T-helper 22 cell (primary cell): ENCODE results near the gene PRKAR1A.
"Not testable (repeated sequence)": the region's sequence is repeated elsewhere in the genome, so short reads cannot be mapped to it uniquely, and the experiment has no call there.

Experiments used
- DNase-seq: peaks from one replicate; pipeline ENCODE4 v3.0.0-alpha.2; 2020; ENCODE audit warnings: low read depth

Gene PRKAR1A

GRCh38 chr17:68512247-68512959, at the start of gene PRKAR1A:
TSS of gene PRKAR1A (plus strand) at chr17:68512430. CDS start at chr17:68515400, 2,970 bp downstream.
- peak; percentile 90 for DNase-seq

- DNase-seq, result no peak
Observed at GRCh38 chr17:68463211-68464019, 48.8 kb upstream of the PRKAR1A start.

GRCh38 chr17:68468334-68468733, 43.9 kb upstream of the PRKAR1A start:
- DNase-seq, result no peak

GRCh38 chr17:68468788-68469187, 43.4 kb upstream of the PRKAR1A start:
- no peak for DNase-seq

- DNase-seq, result no peak
Observed at GRCh38 chr17:68470961-68471360, 41.3 kb upstream of the PRKAR1A start.

- DNase-seq, result no peak
Observed at GRCh38 chr17:68480885-68481284, 31.3 kb upstream of the PRKAR1A start.

GRCh38 chr17:68482576-68483041, 29.6 kb upstream of the PRKAR1A start:
- no peak for DNase-seq

GRCh38 chr17:68484458-68484857, 27.8 kb upstream of the PRKAR1A start:
- no peak for DNase-seq

- no peak for DNase-seq
Observed at GRCh38 chr17:68489919-68490318, 22.3 kb upstream of the PRKAR1A start.

GRCh38 chr17:68491381-68492231, 20.6 kb upstream of the PRKAR1A start:
- DNase-seq, result no peak

GRCh38 chr17:68492394-68493054, 19.7 kb upstream of the PRKAR1A start:
- DNase-seq, result not testable (repeated sequence)

- DNase-seq, result no peak
Observed at GRCh38 chr17:68495081-68495480, 17.1 kb upstream of the PRKAR1A start.

- DNase-seq, result no peak
Observed at GRCh38 chr17:68497885-68498319, 14.3 kb upstream of the PRKAR1A start.

GRCh38 chr17:68498479-68499326, 13.5 kb upstream of the PRKAR1A start:
- no peak for DNase-seq

- DNase-seq, result no peak
Observed at GRCh38 chr17:68499587-68499986, 12.6 kb upstream of the PRKAR1A start.

GRCh38 chr17:68501074-68501473, 11.2 kb upstream of the PRKAR1A start:
- DNase-seq, result no peak

- DNase-seq, result no peak
Observed at GRCh38 chr17:68505951-68506350, 6.3 kb upstream of the PRKAR1A start.

GRCh38 chr17:68507576-68507975, 4.7 kb upstream of the PRKAR1A start:
- DNase-seq, result no peak

- DNase-seq, result no peak
Observed at GRCh38 chr17:68509141-68510057, 2.8 kb upstream of the PRKAR1A start.

GRCh38 chr17:68511254-68511670, 968 bp upstream of the PRKAR1A start:
- no peak for DNase-seq
